Osteoblast (primary cell): ENCODE data around the gene CDH5. TPM values are rescaled to one million over a fixed set of nuclear protein-coding genes. Genes with fewer than 3 reads are reported as not detected.

Source experiments
- DNase-seq: peaks from one replicate; pipeline ENCODE4 v3.0.0; 2011; ENCODE audit warnings: low spot score, mixed read lengths; ENCODE audit not compliant: insufficient read length; ENCODE audit errors: missing footprints
- H2AFZ ChIP-seq: 2 replicates; pipeline ENCODE4 v1.6.0; 2011; ENCODE audit warnings: mild to moderate bottlenecking, low read length
- H3K27ac ChIP-seq: 2 replicates; pipeline ENCODE4 v1.5.1; 2011; ENCODE audit warnings: mild to moderate bottlenecking, low read depth, low read length, moderate library complexity
- H3K27me3 ChIP-seq: 2 replicates; pipeline ENCODE4 v1.6.0; 2012; ENCODE audit warnings: mild to moderate bottlenecking, control low read depth, inconsistent platforms, low read length, moderate library complexity; ENCODE audit not compliant: insufficient read depth
- H3K36me3 ChIP-seq: 2 replicates; pipeline ENCODE4 v1.5.1; 2011; ENCODE audit warnings: mild to moderate bottlenecking, low read length, control low read depth, moderate library complexity; ENCODE audit not compliant: insufficient read depth
- H3K4me1 ChIP-seq: 2 replicates; pipeline ENCODE4 v1.5.1; 2011; ENCODE audit warnings: mild to moderate bottlenecking, low read length, control low read depth, moderate library complexity; ENCODE audit not compliant: insufficient read depth
- H3K4me2 ChIP-seq: 2 replicates; pipeline ENCODE4 v1.6.0; 2011; ENCODE audit warnings: mild to moderate bottlenecking, low read length; ENCODE audit not compliant: insufficient read depth
- H3K4me3 ChIP-seq: fragments of 200-600 bp; sonication (generic); 3 replicates; pipeline ENCODE4 v1.5.1; 2012; ENCODE audit warnings: mild to moderate bottlenecking, low read length, inconsistent platforms; ENCODE audit not compliant: insufficient read depth
- H3K79me2 ChIP-seq: 2 replicates; pipeline ENCODE4 v1.6.0; 2012; ENCODE audit warnings: mild to moderate bottlenecking, low read length, control low read depth, inconsistent platforms; ENCODE audit not compliant: insufficient read depth
- H3K9me3 ChIP-seq: 2 replicates; pipeline ENCODE4 v1.5.1; 2011; ENCODE audit warnings: low read depth, low read length, control low read depth
- H4K20me1 ChIP-seq: 2 replicates; pipeline ENCODE4 v1.6.0; 2012; ENCODE audit warnings: mild to moderate bottlenecking, low read length, control low read depth; ENCODE audit not compliant: insufficient read depth
- CTCF ChIP-seq: IDR thresholded peaks from 2 replicates; pipeline ENCODE4 v1.5.1; 2011; ENCODE audit warnings: mild to moderate bottlenecking, low read depth, low read length, moderate library complexity; ENCODE audit errors: extremely low read depth
- total RNA-seq: library from RNA; depleted of rRNA; stranded (reverse); fragments of >200 nt; gene quantifications from 2 replicates; pipeline ENCODE4 v1.2.3, GENCODE V29; 2012

Gene CDH5
- total RNA-seq, 1 donor, result 0.72 TPM

- peaks cover 2% of the 10 kb centered on the region for H3K27me3 ChIP-seq
- no peaks in the 10 kb centered on the region for H3K4me1 ChIP-seq
- no peaks in the 10 kb centered on the region for H3K79me2 ChIP-seq
- H3K27ac ChIP-seq, result no peak overlapping the region
- no peak for TF ChIP-seq CTCF
- no peaks in the 10 kb centered on the region for H4K20me1 ChIP-seq
- H3K4me2 ChIP-seq, result no peak overlapping the region
- H3K4me3 ChIP-seq, result no peak overlapping the region
- H2AFZ ChIP-seq, result no peak overlapping the region
- H3K36me3 ChIP-seq, result no peaks in the 10 kb centered on the region
- no peak for DNase-seq
- no peaks in the 10 kb centered on the region for H3K9me3 ChIP-seq
Measured at GRCh38 chr16:66388350-66389139, 22.1 kb downstream of the CDH5 start.

GRCh38 chr16:66389256-66390176, 23.0 kb downstream of the CDH5 start:
- H3K4me3 ChIP-seq, result no peak overlapping the region
- H3K27me3 ChIP-seq, result peaks cover 5% of the 10 kb centered on the region
- no peaks in the 10 kb centered on the region for H4K20me1 ChIP-seq
- H3K4me2 ChIP-seq, result no peak overlapping the region
- no peaks in the 10 kb centered on the region for H3K9me3 ChIP-seq
- no peaks in the 10 kb centered on the region for H3K4me1 ChIP-seq
- no peak overlapping the region for H3K27ac ChIP-seq
- no peak for DNase-seq
- TF ChIP-seq CTCF, result no peak
- no peaks in the 10 kb centered on the region for H3K36me3 ChIP-seq
- H3K79me2 ChIP-seq, result no peaks in the 10 kb centered on the region
- no peak overlapping the region for H2AFZ ChIP-seq

- no peak overlapping the region for H3K4me3 ChIP-seq
- TF ChIP-seq CTCF, result no peak
- H4K20me1 ChIP-seq, result no peaks in the 10 kb centered on the region
- H3K27me3 ChIP-seq, result peaks cover 8% of the 10 kb centered on the region
- no peak overlapping the region for H2AFZ ChIP-seq
- H3K9me3 ChIP-seq, result no peaks in the 10 kb centered on the region
- no peak overlapping the region for H3K27ac ChIP-seq
- H3K4me2 ChIP-seq, result no peak overlapping the region
- DNase-seq, result no peak
- no peaks in the 10 kb centered on the region for H3K4me1 ChIP-seq
- H3K79me2 ChIP-seq, result no peaks in the 10 kb centered on the region
- no peaks in the 10 kb centered on the region for H3K36me3 ChIP-seq
Measured at GRCh38 chr16:66390346-66391108, 24.0 kb downstream of the CDH5 start.
